Measurements from ENCODE around the gene PRKCH. TPM values are rescaled to one million over a fixed set of nuclear protein-coding genes. Genes with fewer than 3 reads are reported as not detected.

The PRKCH gene
- total RNA-seq, 1 experiment from 2014 or later: 5.2 TPM

- Mint-ChIP-seq H3K9me3 (no peaks in the 10 kb centered on the region), H3K4me3 (no peak overlapping the region), H3K4me1 (peaks cover 18 to 23% of the 10 kb centered on the region in 2 experiments), H3K36me3 (ENCODE audit: insufficient read depth in 1 of 3, low read depth in 3 of 3) (no peaks in the 10 kb centered on the region), H3K27ac (no peak overlapping the region), H3K27me3 (ENCODE audit: low read depth) (no peaks in the 10 kb centered on the region)
- Histone ChIP-seq H2AFZ (ENCODE audit: low read length) (no peak overlapping the region), H3K23ac (ENCODE audit: insufficient read length, low read depth, low read length) (no peak overlapping the region), H3K79me2 (ENCODE audit: insufficient read depth, low read length) (no peaks in the 10 kb centered on the region), H3K79me1 (ENCODE audit: insufficient read depth, low read depth, low read length, poor library complexity, severe bottlenecking) (no peaks in the 10 kb centered on the region), H3K9me3 (ENCODE audit: control insufficient read depth, low read depth, low read length) (no peaks in the 10 kb centered on the region), H3K4ac (ENCODE audit: low read depth, low read length) (no peak overlapping the region), H3K9ac (ENCODE audit: extremely low read depth, insufficient read length, low read length) (no peak overlapping the region), H2AK5ac (ENCODE audit: insufficient read length, low read length) (no peak overlapping the region), H4K5ac (ENCODE audit: insufficient read length, low read depth, low read length) (no peak overlapping the region), H3K27me3 (ENCODE audit: insufficient read depth, low read length) (no peaks in the 10 kb centered on the region), H2BK12ac (ENCODE audit: insufficient read length, low read depth, low read length) (no peak overlapping the region), H3T11ph (ENCODE audit: low read length) (no peak overlapping the region), H2BK5ac (ENCODE audit: insufficient read length, low read length) (no peak overlapping the region), H4K20me1 (ENCODE audit: control insufficient read depth, insufficient read depth, insufficient read length) (no peaks in the 10 kb centered on the region), H3K18ac (ENCODE audit: insufficient read length, low read depth, low read length) (no peak overlapping the region), H3K14ac (ENCODE audit: insufficient read depth, low read length) (no peak overlapping the region), H3K27ac (ENCODE audit: insufficient read length, low read depth, low read length) (no peak overlapping the region), H3K4me2 (ENCODE audit: insufficient read depth, insufficient read length, low read length) (no peak overlapping the region), H3K56ac (ENCODE audit: insufficient read length, low read depth, low read length) (no peak overlapping the region), H3K23me2 (ENCODE audit: insufficient read length, low read depth, low read length, poor library complexity, severe bottlenecking) (no peaks in the 10 kb centered on the region), H4K91ac (ENCODE audit: insufficient read length, low read depth, low read length) (no peak overlapping the region), H2BK120ac (ENCODE audit: low read depth, low read length, poor library complexity, severe bottlenecking) (no peak overlapping the region), H3K4me1 (ENCODE audit: insufficient read depth, low read length) (no peaks in the 10 kb centered on the region), H2BK15ac (ENCODE audit: low read depth, low read length) (no peak overlapping the region), H4K8ac (replicated peaks; ENCODE audit: insufficient read length, low read depth, low read length) (no peak overlapping the region), H2BK20ac (ENCODE audit: low read depth, low read length, poor library complexity, severe bottlenecking) (no peak overlapping the region)
- DNase-seq: no peak
- TF ChIP-seq CTCF (conservative IDR thresholded peaks at IDR 0.05): no peak
- no CpG with 5 or more reads among the region's 4 CpGs for WGBS (ENCODE audit: extremely low coverage, insufficient read length, low lambda C conversion rate)
Measured at GRCh38 chr14:61331992-61332657, 10.7 kb downstream of the PRKCH start.
